Colonic mucosa (tissue), 4 donors: ENCODE results near the gene ZNF541. TPM values are rescaled to one million over a fixed set of nuclear protein-coding genes. Genes with fewer than 3 reads are reported as not detected.
A peak's percentile ranks its signal among the peaks of the same experiment; 100 is the strongest.

Experiments
- DNase-seq: peaks from one replicate; pipeline ENCODE4 v3.0.0-alpha.2; 2020
- H3K27ac ChIP-seq: fragments of 200-600 bp; one replicate; pipeline ENCODE4 v1.8.0; 2021
- H3K27me3 ChIP-seq: fragments of 200-600 bp; one replicate; pipeline ENCODE4 v1.8.0; 2021
- H3K36me3 ChIP-seq: fragments of 200-600 bp; one replicate; pipeline ENCODE4 v1.8.0; 2021
- H3K4me1 ChIP-seq: fragments of 200-600 bp; one replicate; pipeline ENCODE4 v1.8.0; 2021; ENCODE audit warnings: mild to moderate bottlenecking
- H3K4me3 ChIP-seq: fragments of 200-600 bp; one replicate; pipeline ENCODE4 v1.8.0; 2021
- H3K9ac ChIP-seq, 2 donors: one replicate each; pipeline ENCODE4 v1.7.0; 2013; ENCODE audit warnings: control low read depth in 2 of 2, low read depth in 2 of 2, low read length in 2 of 2
- H3K9me3 ChIP-seq: fragments of 200-600 bp; one replicate; pipeline ENCODE4 v1.8.0; 2021
- CTCF ChIP-seq: fragments of 200-600 bp; IDR thresholded peaks from one replicate; pipeline ENCODE4 v1.8.0; 2022; ENCODE audit warnings: antibody characterized with exemption, mild to moderate bottlenecking
- intact Hi-C: fragments of 100-400 bp; cut with DNase I; formaldehyde crosslinking; loops from one replicate; pipeline ENCODE4 v1.14.1; 2022
- total RNA-seq, 2 donors: library from RNA; stranded (reverse); fragmentation: NEBNext Ultra II Directional in 1 of 2; extraction: Animal tissue kit (Norgen Biotek cat#: 25700) in 1 of 2; gene quantifications; one replicate each; pipeline ENCODE4 v1.2.1, GENCODE V29; 2021
- donor health status: healthy.
- donor health status: DM: no; HTN: no; CAD: no.
- donor health status: DM: no; HTN: no; CAD: no.

Gene ZNF541
- total RNA-seq, 2 donors from 2014 or later = 0.10 to 0.21 TPM

DNA sequence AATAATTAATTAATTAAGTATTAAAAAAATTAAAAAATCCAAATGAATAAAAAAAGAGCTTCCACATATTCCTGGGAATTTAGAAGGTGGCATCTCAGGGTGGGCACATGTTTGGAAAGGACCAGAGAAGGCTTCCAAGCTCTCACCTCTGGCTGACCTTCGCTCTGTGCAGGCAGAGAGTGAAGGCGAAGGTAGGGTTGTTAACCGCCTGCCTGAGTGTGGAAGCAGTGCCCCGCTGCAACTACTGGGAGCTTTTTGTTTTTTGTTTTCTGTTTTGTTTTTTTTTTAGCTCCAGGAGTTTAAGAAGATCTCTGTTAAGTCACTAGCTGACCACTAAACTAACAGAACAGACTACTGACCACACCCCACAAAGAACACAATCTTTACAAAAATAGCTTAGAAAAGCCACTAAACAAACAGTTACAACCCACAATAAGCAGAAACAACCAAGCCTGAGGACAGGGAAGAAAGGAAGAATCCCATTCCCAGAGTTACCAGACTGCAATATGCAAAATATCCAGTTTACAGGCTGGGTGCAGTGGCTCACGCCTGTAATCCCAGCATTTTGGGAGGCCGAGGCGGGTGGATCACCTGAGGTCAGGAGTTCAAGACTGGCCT lies 11.4 kb downstream of the ZNF541 start:
- Histone ChIP-seq H3K27me3 (no peaks in the 10 kb centered on the region), H3K4me3 (no peak overlapping the region), H3K9ac (peak overlapping the region in 1 of 2 donors; percentile 21), H3K36me3 (no peaks in the 10 kb centered on the region), H3K27ac (peak overlapping the region; percentile 40), H3K9me3 (no peaks in the 10 kb centered on the region), H3K4me1 (peaks cover 4% of the 10 kb centered on the region)
- intact Hi-C loops = no loop called here
- no peak for TF ChIP-seq CTCF
- no peak for DNase-seq

DNA sequence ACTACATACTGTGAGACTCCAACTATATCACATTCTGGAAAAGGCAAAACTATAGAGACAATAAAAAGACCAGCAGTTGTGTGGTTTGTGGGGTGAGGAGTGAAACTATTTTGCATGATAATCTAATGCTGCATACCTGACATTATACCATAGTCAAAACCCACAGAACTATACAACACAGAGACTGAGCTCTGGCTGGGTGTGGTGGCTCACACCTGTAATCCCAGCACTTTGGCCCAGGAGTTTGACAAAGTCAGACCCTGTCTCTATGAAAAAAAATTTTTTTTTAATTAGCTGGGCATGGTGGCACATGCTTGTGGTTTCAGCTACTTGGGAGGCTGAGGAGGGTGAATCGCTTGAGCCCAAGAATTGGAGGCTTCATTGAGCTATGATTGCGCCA lies 11.9 kb downstream of the ZNF541 start:
- no peak overlapping the region for H3K4me3 ChIP-seq
- no peaks in the 10 kb centered on the region for H3K9me3 ChIP-seq
- H3K36me3 ChIP-seq = no peaks in the 10 kb centered on the region
- DNase-seq = no peak
- H3K27ac ChIP-seq = peak overlapping the region; percentile 22
- H3K27me3 ChIP-seq = no peaks in the 10 kb centered on the region
- intact Hi-C loops = no loop called here
- H3K4me1 ChIP-seq = peaks cover 4% of the 10 kb centered on the region
- no peak overlapping the region for H3K9ac ChIP-seq
- no peak for TF ChIP-seq CTCF

GRCh38 chr19:47550129-47550528 lies 22.8 kb downstream of the ZNF541 start:
- H3K4me1 ChIP-seq = no peaks in the 10 kb centered on the region

GRCh38 chr19:47549261-47549862 lies 23.6 kb downstream of the ZNF541 start:
- no peaks in the 10 kb centered on the region for H3K36me3 ChIP-seq
- H3K4me3 ChIP-seq = no peak overlapping the region
- H3K27me3 ChIP-seq = peaks cover 4% of the 10 kb centered on the region
- H3K9ac ChIP-seq = no peak overlapping the region
- intact Hi-C loops = no loop called here
- H3K4me1 ChIP-seq = no peaks in the 10 kb centered on the region
- TF ChIP-seq CTCF = no peak
- H3K27ac ChIP-seq = no peak overlapping the region
- no peaks in the 10 kb centered on the region for H3K9me3 ChIP-seq
- DNase-seq = no peak

More at GRCh38 chr19:47550129-47550528, 22.8 kb downstream of the ZNF541 start:
- TF ChIP-seq CTCF = no peak
- Histone ChIP-seq H3K27me3 (peaks cover 4% of the 10 kb centered on the region), H3K9me3 (no peaks in the 10 kb centered on the region), H3K36me3 (no peaks in the 10 kb centered on the region), H3K9ac (no peak overlapping the region), H3K4me3 (no peak overlapping the region), H3K27ac (no peak overlapping the region)
- intact Hi-C loops = no loop called here
- no peak for DNase-seq

GRCh38 chr19:47547199-47547598 lies 25.7 kb downstream of the ZNF541 start:
- Histone ChIP-seq H3K9me3 (no peaks in the 10 kb centered on the region), H3K27ac (no peak overlapping the region), H3K27me3 (peaks cover 4% of the 10 kb centered on the region), H3K36me3 (no peaks in the 10 kb centered on the region), H3K9ac (no peak overlapping the region), H3K4me3 (no peak overlapping the region), H3K4me1 (no peaks in the 10 kb centered on the region)
- no peak for DNase-seq
- no peak for TF ChIP-seq CTCF
- intact Hi-C loops = no loop called here
